Mucosa of stomach (tissue), 1 donor: ENCODE data around the gene PDE1C.

ENCODE experiments used
- H3K27me3 ChIP-seq: one replicate; pipeline ENCODE4 v1.7.0; 2013; ENCODE audit warnings: mild to moderate bottlenecking, low read length; ENCODE audit not compliant: control insufficient read depth, insufficient read depth
- H3K36me3 ChIP-seq: one replicate; pipeline ENCODE4 v1.7.0; 2013; ENCODE audit warnings: low read length; ENCODE audit not compliant: control insufficient read depth, insufficient read depth
- H3K4me1 ChIP-seq: one replicate; pipeline ENCODE4 v1.7.0; 2013; ENCODE audit warnings: mild to moderate bottlenecking, low read length; ENCODE audit not compliant: control insufficient read depth, insufficient read depth
- H3K4me3 ChIP-seq: one replicate; pipeline ENCODE4 v1.7.0; 2013; ENCODE audit warnings: low read length
- H3K9ac ChIP-seq: one replicate; pipeline ENCODE4 v1.7.0; 2013; ENCODE audit warnings: mild to moderate bottlenecking, low read length, moderate library complexity
- H3K9me3 ChIP-seq: one replicate; pipeline ENCODE4 v1.7.0; 2013; ENCODE audit warnings: mild to moderate bottlenecking, low read length, moderate library complexity; ENCODE audit not compliant: control insufficient read depth
- donor health status: Pancreatic carcinoma.

PDE1C gene

GRCh38 chr7:32056767-32057166 is 13.4 kb downstream of the PDE1C start:
- no peaks in the 10 kb centered on the region for H3K4me1 ChIP-seq
- H3K4me3 ChIP-seq: no peak overlapping the region
- H3K36me3 ChIP-seq: no peaks in the 10 kb centered on the region
- H3K9ac ChIP-seq: no peak overlapping the region
- H3K27me3 ChIP-seq: no peaks in the 10 kb centered on the region
- H3K9me3 ChIP-seq: no peaks in the 10 kb centered on the region

- H3K36me3 ChIP-seq: no peaks in the 10 kb centered on the region
- no peaks in the 10 kb centered on the region for H3K27me3 ChIP-seq
- H3K4me3 ChIP-seq: no peak overlapping the region
- H3K9ac ChIP-seq: no peak overlapping the region
- no peaks in the 10 kb centered on the region for H3K4me1 ChIP-seq
- H3K9me3 ChIP-seq: no peaks in the 10 kb centered on the region
These were observed 17.0 kb downstream of the PDE1C start for GRCh38 chr7:32053204-32053603.

- H3K36me3 ChIP-seq: no peaks in the 10 kb centered on the region
- H3K4me1 ChIP-seq: no peaks in the 10 kb centered on the region
- no peaks in the 10 kb centered on the region for H3K27me3 ChIP-seq
- H3K4me3 ChIP-seq: no peak overlapping the region
- H3K9me3 ChIP-seq: no peaks in the 10 kb centered on the region
- H3K9ac ChIP-seq: no peak overlapping the region
These were observed 19.1 kb downstream of the PDE1C start for GRCh38 chr7:32051128-32051527.

GRCh38 chr7:32049599-32049998 is 20.6 kb downstream of the PDE1C start:
- H3K9ac ChIP-seq: no peak overlapping the region
- no peak overlapping the region for H3K4me3 ChIP-seq
- no peaks in the 10 kb centered on the region for H3K36me3 ChIP-seq
- no peaks in the 10 kb centered on the region for H3K9me3 ChIP-seq
- no peaks in the 10 kb centered on the region for H3K4me1 ChIP-seq
- H3K27me3 ChIP-seq: no peaks in the 10 kb centered on the region

- no peaks in the 10 kb centered on the region for H3K9me3 ChIP-seq
- no peak overlapping the region for H3K4me3 ChIP-seq
- H3K9ac ChIP-seq: no peak overlapping the region
- H3K27me3 ChIP-seq: no peaks in the 10 kb centered on the region
- H3K36me3 ChIP-seq: no peaks in the 10 kb centered on the region
- peaks cover 2% of the 10 kb centered on the region for H3K4me1 ChIP-seq
These were observed 21.2 kb downstream of the PDE1C start for GRCh38 chr7:32048970-32049491.

GRCh38 chr7:32047801-32048200 is 22.4 kb downstream of the PDE1C start:
- H3K4me1 ChIP-seq: peaks cover 12% of the 10 kb centered on the region

GRCh38 chr7:32047075-32047474 is 23.1 kb downstream of the PDE1C start:
- Histone ChIP-seq H3K4me3 (no peak overlapping the region), H3K4me1 (peaks cover 12% of the 10 kb centered on the region), H3K9ac (no peak overlapping the region), H3K27me3 (no peaks in the 10 kb centered on the region), H3K9me3 (no peaks in the 10 kb centered on the region), H3K36me3 (no peaks in the 10 kb centered on the region)

More at GRCh38 chr7:32047801-32048200, 22.4 kb downstream of the PDE1C start:
- Histone ChIP-seq H3K4me3 (no peak overlapping the region), H3K27me3 (no peaks in the 10 kb centered on the region), H3K9me3 (no peaks in the 10 kb centered on the region), H3K9ac (no peak overlapping the region), H3K36me3 (no peaks in the 10 kb centered on the region)

GRCh38 chr7:32045228-32045627 is 25.0 kb downstream of the PDE1C start:
- no peaks in the 10 kb centered on the region for H3K36me3 ChIP-seq
- H3K27me3 ChIP-seq: no peaks in the 10 kb centered on the region
- H3K9ac ChIP-seq: no peak overlapping the region
- peaks cover 12% of the 10 kb centered on the region for H3K4me1 ChIP-seq
- no peaks in the 10 kb centered on the region for H3K9me3 ChIP-seq
- no peak overlapping the region for H3K4me3 ChIP-seq

GRCh38 chr7:32044739-32045138 is 25.5 kb downstream of the PDE1C start:
- Histone ChIP-seq H3K9me3 (no peaks in the 10 kb centered on the region), H3K36me3 (no peaks in the 10 kb centered on the region), H3K27me3 (no peaks in the 10 kb centered on the region), H3K4me1 (peaks cover 12% of the 10 kb centered on the region), H3K9ac (no peak overlapping the region), H3K4me3 (no peak overlapping the region)

GRCh38 chr7:32043688-32044087 is 26.5 kb downstream of the PDE1C start:
- Histone ChIP-seq H3K4me3 (no peak overlapping the region), H3K9me3 (no peaks in the 10 kb centered on the region), H3K27me3 (no peaks in the 10 kb centered on the region), H3K9ac (no peak overlapping the region), H3K36me3 (no peaks in the 10 kb centered on the region), H3K4me1 (peaks cover 12% of the 10 kb centered on the region)

GRCh38 chr7:32042900-32043299 is 27.3 kb downstream of the PDE1C start:
- H3K36me3 ChIP-seq: no peaks in the 10 kb centered on the region
- no peaks in the 10 kb centered on the region for H3K27me3 ChIP-seq
- peaks cover 12% of the 10 kb centered on the region for H3K4me1 ChIP-seq
- no peaks in the 10 kb centered on the region for H3K9me3 ChIP-seq
- H3K4me3 ChIP-seq: no peak overlapping the region
- H3K9ac ChIP-seq: no peak overlapping the region

GRCh38 chr7:32039000-32039756 is 31.0 kb downstream of the PDE1C start:
- Histone ChIP-seq H3K4me3 (no peak overlapping the region), H3K9ac (no peak overlapping the region), H3K9me3 (no peaks in the 10 kb centered on the region), H3K27me3 (no peaks in the 10 kb centered on the region), H3K36me3 (no peaks in the 10 kb centered on the region), H3K4me1 (peaks cover 11% of the 10 kb centered on the region)
